ENCODE results near the gene ATP1B4. TPM values are rescaled to one million over a fixed set of nuclear protein-coding genes. Genes with fewer than 3 reads are reported as not detected.

The ATP1B4 gene
- total RNA-seq, 1 donor from 2014 or later, result not detected

DNA sequence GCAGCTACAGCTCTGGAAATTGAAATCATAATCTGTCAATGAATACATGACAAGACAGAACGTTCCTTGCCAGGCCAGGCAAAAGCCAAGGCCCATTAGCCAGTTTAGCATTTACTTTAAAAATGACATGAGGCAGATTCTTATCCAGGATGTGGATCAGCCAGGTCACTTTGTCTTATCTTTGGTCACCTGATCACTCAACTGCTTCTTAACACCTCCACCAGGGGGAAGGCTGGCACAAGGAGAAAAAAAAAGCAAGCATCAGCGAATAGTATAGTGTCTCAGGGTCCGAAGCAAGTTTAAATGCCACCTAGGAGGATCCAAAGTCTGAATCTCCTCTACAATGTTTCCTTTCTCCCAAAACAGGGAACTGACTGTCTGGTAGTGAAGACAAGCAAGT, 18.8 kb downstream of the ATP1B4 start:
- H3K27ac Mint-ChIP-seq, result no peak overlapping the region
- H3K4me3 Mint-ChIP-seq (ENCODE audit: low read depth), result no peak overlapping the region
- peaks cover 12% of the 10 kb centered on the region for H3K27me3 Mint-ChIP-seq (ENCODE audit: low read depth)
- DNase-seq (ENCODE audit: low spot score), result peak; percentile 13
- intact Hi-C loops (cut with micrococcal nuclease), result loop anchor here (5.0 kb wide), 1 partner anchor 87 kb away; the partner anchor contains the start of gene LAMP2
- H3K36me3 Mint-ChIP-seq (ENCODE audit: low read depth), result no peaks in the 10 kb centered on the region
- H3K9me3 Mint-ChIP-seq, result no peaks in the 10 kb centered on the region
- peaks cover 4% of the 10 kb centered on the region for H3K4me1 Mint-ChIP-seq (ENCODE audit: low read depth)

DNA sequence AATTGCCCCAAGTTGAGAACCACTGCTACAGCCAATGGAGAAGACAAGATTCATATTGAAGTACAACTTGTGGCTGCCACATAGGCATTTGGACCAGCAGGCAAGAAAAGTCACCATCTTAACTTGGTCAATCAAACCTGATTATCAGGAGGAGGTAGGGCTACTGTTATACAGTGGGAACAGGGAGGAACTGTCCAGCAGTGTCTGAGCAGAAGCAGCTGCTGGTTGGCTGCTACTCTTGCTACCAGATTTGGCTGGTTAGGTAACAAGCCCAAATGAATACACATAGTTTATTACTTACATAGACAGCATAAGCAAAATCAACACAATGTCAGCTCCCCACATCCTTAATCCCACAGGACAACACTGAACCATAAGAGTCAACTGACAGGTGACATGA, 39.4 kb downstream of the ATP1B4 start:
- Mint-ChIP-seq H3K27ac (no peak overlapping the region), H3K4me3 (ENCODE audit: low read depth) (no peak overlapping the region), H3K4me1 (ENCODE audit: low read depth) (no peaks in the 10 kb centered on the region), H3K9me3 (no peaks in the 10 kb centered on the region), H3K36me3 (ENCODE audit: low read depth) (no peaks in the 10 kb centered on the region), H3K27me3 (ENCODE audit: low read depth) (peaks cover 4% of the 10 kb centered on the region)
- no peak for DNase-seq (ENCODE audit: low spot score)
- intact Hi-C loops (cut with micrococcal nuclease), result no loop called here

DNA sequence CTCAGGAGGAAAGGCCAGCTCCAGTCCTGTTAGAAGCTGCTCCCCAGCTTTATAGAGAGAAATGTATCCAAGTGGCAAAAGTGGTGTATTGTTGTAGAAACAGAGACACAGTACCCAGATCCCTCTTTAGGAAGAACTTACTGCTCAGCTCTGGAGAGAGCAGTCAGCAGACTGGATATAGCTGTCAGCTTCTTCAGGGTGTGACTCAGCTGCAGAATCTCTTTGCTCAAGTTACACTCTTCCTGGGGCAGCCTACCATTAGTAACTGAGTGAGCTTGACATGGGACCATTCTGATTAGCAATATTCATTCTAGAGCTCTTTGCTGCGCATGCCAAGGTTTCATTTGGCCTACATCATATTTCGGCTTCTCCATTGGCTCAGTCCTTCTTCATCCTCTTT, 40.5 kb downstream of the ATP1B4 start:
- intact Hi-C loops (cut with micrococcal nuclease), result no loop called here
- H3K4me3 Mint-ChIP-seq (ENCODE audit: low read depth), result no peak overlapping the region
- H3K9me3 Mint-ChIP-seq, result no peaks in the 10 kb centered on the region
- no peak overlapping the region for H3K27ac Mint-ChIP-seq
- no peak for DNase-seq (ENCODE audit: low spot score)
- peaks cover 5% of the 10 kb centered on the region for H3K27me3 Mint-ChIP-seq (ENCODE audit: low read depth)
- H3K4me1 Mint-ChIP-seq (ENCODE audit: low read depth), result no peaks in the 10 kb centered on the region
- no peaks in the 10 kb centered on the region for H3K36me3 Mint-ChIP-seq (ENCODE audit: low read depth)

DNA sequence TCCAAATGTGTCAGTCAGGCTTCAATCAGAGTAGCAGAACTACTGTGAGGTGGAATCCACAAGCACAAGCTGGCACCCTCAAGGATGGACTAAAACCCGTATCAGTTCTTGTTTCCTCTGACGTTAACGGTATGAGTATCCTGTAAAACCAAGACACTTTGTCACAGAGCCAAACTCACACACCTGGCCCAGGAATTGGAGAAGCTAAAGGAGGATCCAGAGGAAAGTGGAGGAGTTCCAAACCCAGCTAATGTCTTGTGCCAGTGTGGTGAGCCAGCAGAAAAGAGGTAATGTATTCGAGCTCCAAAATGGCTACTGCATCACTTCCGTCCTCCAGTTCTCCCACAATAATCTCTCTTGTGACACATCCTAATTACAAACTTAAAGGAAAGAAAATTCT, 44.7 kb downstream of the ATP1B4 start:
- no peak overlapping the region for H3K4me3 Mint-ChIP-seq (ENCODE audit: low read depth)
- intact Hi-C loops (cut with micrococcal nuclease), result no loop called here
- peaks cover 9% of the 10 kb centered on the region for H3K9me3 Mint-ChIP-seq
- peaks cover 9% of the 10 kb centered on the region for H3K27me3 Mint-ChIP-seq (ENCODE audit: low read depth)
- no peak overlapping the region for H3K27ac Mint-ChIP-seq
- no peaks in the 10 kb centered on the region for H3K36me3 Mint-ChIP-seq (ENCODE audit: low read depth)
- no peak for DNase-seq (ENCODE audit: low spot score)
- no peaks in the 10 kb centered on the region for H3K4me1 Mint-ChIP-seq (ENCODE audit: low read depth)

DNA sequence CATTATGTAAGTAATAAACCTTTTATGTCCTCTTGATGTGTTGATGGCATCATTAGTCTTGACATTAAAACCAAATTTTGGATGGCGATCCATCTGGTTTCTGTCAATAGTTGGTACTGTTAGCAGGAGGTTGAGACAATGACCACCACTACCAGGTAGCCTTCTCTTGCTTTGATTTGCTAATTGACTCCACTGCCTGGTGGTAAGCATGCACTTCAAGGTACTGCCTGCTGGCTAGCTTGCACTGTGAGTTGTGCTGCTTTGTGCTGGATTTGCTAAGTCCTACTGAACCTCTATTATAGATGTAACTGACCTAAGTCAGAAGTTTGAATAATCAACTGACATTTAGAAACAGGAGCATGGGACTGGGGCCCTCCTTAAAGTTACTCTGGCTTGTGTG, 46.3 kb downstream of the ATP1B4 start:
- DNase-seq (ENCODE audit: low spot score), result no peak
- H3K9me3 Mint-ChIP-seq, result peaks cover 9% of the 10 kb centered on the region
- no peaks in the 10 kb centered on the region for H3K4me1 Mint-ChIP-seq (ENCODE audit: low read depth)
- peaks cover 9% of the 10 kb centered on the region for H3K27me3 Mint-ChIP-seq (ENCODE audit: low read depth)
- no peak overlapping the region for H3K4me3 Mint-ChIP-seq (ENCODE audit: low read depth)
- H3K36me3 Mint-ChIP-seq (ENCODE audit: low read depth), result no peaks in the 10 kb centered on the region
- intact Hi-C loops (cut with micrococcal nuclease), result no loop called here
- no peak overlapping the region for H3K27ac Mint-ChIP-seq

DNA sequence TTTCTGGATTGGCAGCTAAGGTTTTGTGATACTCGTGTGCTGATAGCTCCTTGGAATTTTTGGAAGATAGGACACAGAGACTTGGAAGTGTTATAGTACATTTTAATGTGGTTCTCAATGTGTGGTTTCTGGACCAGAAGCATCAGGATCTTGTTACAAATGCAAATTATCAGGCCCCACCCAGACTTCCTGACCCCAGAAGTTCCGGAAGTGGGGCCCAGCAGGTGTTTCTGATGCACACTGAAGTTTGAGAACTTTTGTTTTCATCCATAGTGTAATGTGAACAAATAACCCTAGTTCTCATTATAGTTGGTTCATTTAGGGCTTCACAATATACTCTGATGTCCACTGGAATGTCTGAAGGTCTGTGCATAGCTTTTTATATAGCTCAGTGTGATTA, 57.6 kb downstream of the ATP1B4 start:
- Mint-ChIP-seq H3K4me1 (ENCODE audit: low read depth) (peaks cover 4% of the 10 kb centered on the region), H3K9me3 (no peaks in the 10 kb centered on the region), H3K36me3 (ENCODE audit: low read depth) (no peaks in the 10 kb centered on the region), H3K4me3 (ENCODE audit: low read depth) (no peak overlapping the region), H3K27me3 (ENCODE audit: low read depth) (no peaks in the 10 kb centered on the region), H3K27ac (no peak overlapping the region)
- DNase-seq (ENCODE audit: low spot score), result no peak
- intact Hi-C loops (cut with micrococcal nuclease), result no loop called here

DNA sequence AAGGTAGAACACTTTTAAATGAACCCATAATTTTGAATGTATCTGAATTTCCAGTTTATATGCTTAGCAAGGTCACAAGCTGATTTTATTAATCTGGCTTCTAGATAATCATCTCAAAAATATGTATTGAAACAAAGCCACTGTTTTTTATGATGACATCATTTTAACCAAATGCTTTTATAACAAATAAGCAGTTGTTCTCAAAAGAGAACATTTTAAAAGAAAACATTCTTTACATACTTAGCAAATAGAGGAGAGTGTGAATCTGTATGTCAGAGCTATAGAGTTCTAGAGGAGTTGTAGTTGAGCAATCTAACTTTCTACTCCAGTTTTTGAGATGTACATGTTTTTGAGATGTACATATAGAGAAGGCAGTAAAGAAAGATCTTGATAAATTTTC, 64.7 kb downstream of the ATP1B4 start:
- no peaks in the 10 kb centered on the region for H3K27me3 Mint-ChIP-seq (ENCODE audit: low read depth)
- no peaks in the 10 kb centered on the region for H3K9me3 Mint-ChIP-seq
- H3K4me3 Mint-ChIP-seq (ENCODE audit: low read depth), result no peak overlapping the region
- no peak overlapping the region for H3K27ac Mint-ChIP-seq
- peaks cover 13% of the 10 kb centered on the region for H3K4me1 Mint-ChIP-seq (ENCODE audit: low read depth)
- H3K36me3 Mint-ChIP-seq (ENCODE audit: low read depth), result peaks cover under 1% of the 10 kb centered on the region
- intact Hi-C loops (cut with micrococcal nuclease), result no loop called here
- no peak for DNase-seq (ENCODE audit: low spot score)

DNA sequence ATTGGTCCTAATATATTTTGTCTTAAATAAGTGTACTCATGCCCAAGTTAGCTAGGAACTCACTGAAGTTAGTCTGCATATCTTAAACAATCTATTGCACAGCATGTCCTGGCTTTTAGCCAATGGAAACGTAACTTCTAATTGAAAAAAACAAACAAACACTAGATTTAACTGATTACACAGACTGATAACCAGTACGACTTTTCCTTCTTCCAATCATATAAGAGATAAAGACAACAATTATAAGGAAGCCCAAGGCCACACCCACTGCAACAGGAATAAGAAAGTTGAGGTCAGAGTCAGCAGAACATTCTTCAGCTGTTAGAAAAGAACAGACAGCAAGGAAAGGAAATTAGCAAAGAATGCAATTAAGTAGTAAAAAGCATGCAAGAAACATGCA, 66.4 kb downstream of the ATP1B4 start:
- Mint-ChIP-seq H3K9me3 (no peaks in the 10 kb centered on the region), H3K4me1 (ENCODE audit: low read depth) (peaks cover 11% of the 10 kb centered on the region), H3K4me3 (ENCODE audit: low read depth) (no peak overlapping the region), H3K27ac (no peak overlapping the region), H3K36me3 (ENCODE audit: low read depth) (peaks cover 16% of the 10 kb centered on the region), H3K27me3 (ENCODE audit: low read depth) (no peaks in the 10 kb centered on the region)
- no peak for DNase-seq (ENCODE audit: low spot score)
- intact Hi-C loops (cut with micrococcal nuclease), result no loop called here

DNA sequence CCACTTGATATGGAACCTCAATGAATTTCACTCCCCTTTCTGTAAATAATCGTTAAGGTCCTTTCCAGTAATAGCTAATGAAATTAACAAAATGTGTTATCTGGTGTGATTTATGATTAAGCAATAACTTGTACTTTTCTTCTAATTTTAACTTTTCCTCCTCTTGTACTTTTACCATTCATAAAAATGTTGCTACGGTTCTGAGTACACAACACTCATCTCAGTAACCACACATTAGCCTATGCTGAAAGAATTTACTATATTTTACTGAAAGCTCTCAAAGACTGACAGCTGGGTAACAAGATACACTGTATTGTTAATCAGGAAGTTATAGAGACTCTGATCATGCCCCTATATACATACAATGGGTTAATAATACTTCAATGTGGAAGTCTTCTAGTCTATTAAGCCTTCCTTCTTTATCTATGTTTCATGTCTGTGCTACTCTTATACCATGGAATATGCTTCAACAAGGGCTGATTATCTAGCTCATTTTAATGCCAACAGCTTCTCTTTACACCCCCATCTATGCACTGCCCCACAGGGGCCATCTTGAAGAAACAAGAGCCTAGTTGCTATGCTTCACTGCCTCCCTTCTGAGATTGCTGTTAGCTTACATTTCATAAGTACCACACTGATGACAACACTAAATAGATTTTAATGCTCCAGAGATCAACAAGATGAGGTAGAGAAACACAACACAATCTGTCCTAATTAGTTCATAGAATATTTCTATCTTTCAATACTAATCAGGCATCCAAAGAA, 68.1 kb downstream of the ATP1B4 start:
- intact Hi-C loops (cut with micrococcal nuclease), result no loop called here
- Mint-ChIP-seq H3K9me3 (no peaks in the 10 kb centered on the region), H3K4me3 (ENCODE audit: low read depth) (no peak overlapping the region), H3K4me1 (ENCODE audit: low read depth) (peaks cover 11% of the 10 kb centered on the region), H3K27me3 (ENCODE audit: low read depth) (no peaks in the 10 kb centered on the region), H3K36me3 (ENCODE audit: low read depth) (peaks cover 16% of the 10 kb centered on the region), H3K27ac (no peak overlapping the region)
- DNase-seq (ENCODE audit: low spot score), result no peak

Other genes starting within 250 kb of the ATP1B4 start
- not detected in 2 replicates for gene RHOXF1, start 246.2 kb upstream of the ATP1B4 start, total RNA-seq
- gene RHOXF2, start 203.5 kb upstream of the ATP1B4 start, total RNA-seq, result not detected in 2 replicates
- gene ZBTB33, start 111.3 kb upstream of the ATP1B4 start, total RNA-seq, result 13.3 and 13.4 TPM in 2 replicates
- gene TMEM255A, start 50.6 kb upstream of the ATP1B4 start, total RNA-seq, result not detected in 2 replicates
- 39.8 and 40.7 TPM in 2 replicates for gene LAMP2, start 107.2 kb downstream of the ATP1B4 start, total RNA-seq
- gene CUL4B, start 198.9 kb downstream of the ATP1B4 start, total RNA-seq, result 26.9 and 30.7 TPM in 2 replicates
- gene MCTS1, start 242.0 kb downstream of the ATP1B4 start, total RNA-seq, result 66.3 and 68.7 TPM in 2 replicates

Measured in activated T-helper 2 cell treated with anti-CD3 and anti-CD28 coated beads, Interferon-gamma antibody, Interleukin-2, Interleukin-4, amounts not matched to agents 10 μg/mL and 5 μg/mL and 100 μg/mL, durations not matched to agents 14 hours and 24 hours and 36 hours (primary cell).